ENCODE data around the gene CCDC83. TPM values are rescaled to one million over a fixed set of nuclear protein-coding genes. Genes with fewer than 3 reads are reported as not detected.
A peak's percentile ranks its signal among the peaks of the same experiment; 100 is the strongest.

CCDC83 gene
- total RNA-seq, 6 experiments from 2014 or later: not detected

GRCh38 chr11:85815186-85815931 lies 39.8 kb upstream of the CCDC83 start:
- H3K9me3 Mint-ChIP-seq: no peaks in the 10 kb centered on the region
- peak; percentile 88 for DNase-seq
- no peak for TF ChIP-seq CTCF (IDR thresholded peaks at IDR 0.05)
- H3K4me3 Mint-ChIP-seq: peak overlapping the region; percentile 73
- H3K27me3 Mint-ChIP-seq (ENCODE audit: insufficient read depth): peaks cover 8% of the 10 kb centered on the region
- H3K27ac Mint-ChIP-seq: peak overlapping the region; percentile 94
- H3K36me3 Mint-ChIP-seq (ENCODE audit: low read depth): 0 out of 2 replicates have a peak, but pooled peaks cover 11% of the 10 kb centered on the region
- H3K4me1 Mint-ChIP-seq (ENCODE audit: low read depth): peaks cover 49% of the 10 kb centered on the region

GRCh38 chr11:85819441-85819840 lies 35.7 kb upstream of the CCDC83 start:
- H3K4me3 Mint-ChIP-seq: no peak overlapping the region
- H3K4me1 Mint-ChIP-seq (ENCODE audit: low read depth): peaks cover 54% of the 10 kb centered on the region
- H3K36me3 Mint-ChIP-seq (ENCODE audit: low read depth): 0 out of 2 replicates have a peak, but pooled peaks cover 4% of the 10 kb centered on the region
- H3K27me3 Mint-ChIP-seq (ENCODE audit: insufficient read depth): no peaks in the 10 kb centered on the region; the same call in 1 of the 2 replicates
- no peak for DNase-seq
- no peak overlapping the region for H3K27ac Mint-ChIP-seq
- no peak for TF ChIP-seq CTCF (IDR thresholded peaks at IDR 0.05)
- H3K9me3 Mint-ChIP-seq: no peaks in the 10 kb centered on the region

- peaks cover 46% of the 10 kb centered on the region for H3K4me1 Mint-ChIP-seq (ENCODE audit: low read depth)
- no peaks in the 10 kb centered on the region; the same call in 1 of the 2 replicates for H3K27me3 Mint-ChIP-seq (ENCODE audit: insufficient read depth)
- H3K4me3 Mint-ChIP-seq: no peak overlapping the region
- H3K27ac Mint-ChIP-seq: no peak overlapping the region
- no peaks in the 10 kb centered on the region for H3K9me3 Mint-ChIP-seq
- DNase-seq: peak; percentile 19
- 0 out of 2 replicates have a peak, but pooled peaks cover 4% of the 10 kb centered on the region for H3K36me3 Mint-ChIP-seq (ENCODE audit: low read depth)
- no peak for TF ChIP-seq CTCF (IDR thresholded peaks at IDR 0.05)
These were observed 33.5 kb upstream of the CCDC83 start for GRCh38 chr11:85821636-85822035.

GRCh38 chr11:85822814-85823213 lies 32.4 kb upstream of the CCDC83 start:
- H3K36me3 Mint-ChIP-seq (ENCODE audit: low read depth): 0 out of 2 replicates have a peak, but pooled peaks cover 4% of the 10 kb centered on the region
- no peak for TF ChIP-seq CTCF (IDR thresholded peaks at IDR 0.05)
- H3K9me3 Mint-ChIP-seq: no peaks in the 10 kb centered on the region
- H3K4me1 Mint-ChIP-seq (ENCODE audit: low read depth): peaks cover 57% of the 10 kb centered on the region
- peak; percentile 29 for DNase-seq
- no peak overlapping the region for H3K27ac Mint-ChIP-seq
- no peak overlapping the region for H3K4me3 Mint-ChIP-seq
- H3K27me3 Mint-ChIP-seq (ENCODE audit: insufficient read depth): no peaks in the 10 kb centered on the region; the same call in 1 of the 2 replicates

- TF ChIP-seq CTCF (IDR thresholded peaks at IDR 0.05): no peak
- Mint-ChIP-seq H3K36me3 (ENCODE audit: low read depth) (0 out of 2 replicates have a peak, but pooled peaks cover 5% of the 10 kb centered on the region), H3K27me3 (ENCODE audit: insufficient read depth) (no peaks in the 10 kb centered on the region; the same call in 1 of the 2 replicates), H3K4me3 (no peak overlapping the region), H3K9me3 (no peaks in the 10 kb centered on the region), H3K4me1 (ENCODE audit: low read depth) (peaks cover 65% of the 10 kb centered on the region), H3K27ac (no peak overlapping the region)
- no peak for DNase-seq
These were observed 31.4 kb upstream of the CCDC83 start for GRCh38 chr11:85823816-85824215.

Measured in HFFc6 (cell line).